Measurements from ENCODE around the gene STUM. TPM values are rescaled to one million over a fixed set of nuclear protein-coding genes. Genes with fewer than 3 reads are reported as not detected.

Gene STUM
- total and polyA plus RNA-seq, 2 of the 8 experiments (the other 6 are each of a cell fraction or from before 2014, with no cell fraction given), result 0.76 to 1.2 TPM

GRCh38 chr1:226637147-226637935 is 88.8 kb downstream of the STUM start (continued):
- TF ChIP-seq CTCF (IDR thresholded peaks at IDR 0.05; ENCODE audit: control extremely low read depth in 1 of 3, insufficient read depth in 1 of 3, low read depth in 1 of 3, low read length in 3 of 3) (peak in 2 of 3 experiments; percentile 34 to 52; a peak in 3 of 4 replicates), HDAC6 (IDR thresholded peaks at IDR 0.05; ENCODE audit: low read depth, low read length) (no peak), RXRA (IDR thresholded peaks at IDR 0.05; ENCODE audit: insufficient read depth, low read depth, low read length) (no peak), JUND (IDR thresholded peaks at IDR 0.05; ENCODE audit: low read length) (no peak), MAX (IDR thresholded peaks at IDR 0.05) (peak; percentile 54; the same call in 1 of the 2 replicates), POU5F1 (IDR thresholded peaks at IDR 0.05; ENCODE audit: low read depth, low read length) (no peak), SRF (IDR thresholded peaks at IDR 0.05; ENCODE audit: low read depth, low read length) (no peak), TCF12 (IDR thresholded peaks at IDR 0.05; ENCODE audit: low read depth, low read length) (no peak), CREB1 (IDR thresholded peaks at IDR 0.05) (peak; percentile 29; the same call in 1 of the 2 replicates), KDM5A (IDR thresholded peaks at IDR 0.05; ENCODE audit: low read length) (no peak), EGR1 (IDR thresholded peaks at IDR 0.05; ENCODE audit: borderline replicate concordance, low read depth, low read length) (no peak), ATF3 (IDR thresholded peaks at IDR 0.05; ENCODE audit: insufficient read depth, low read depth, low read length) (no peak)

Data from H1 (cell line).